ENCODE results near the gene CPVL. TPM values are rescaled to one million over a fixed set of nuclear protein-coding genes. Genes with fewer than 3 reads are reported as not detected.

CPVL gene
- total RNA-seq, 4 donors from 2014 or later: 3.1 to 17.5 (median 11.5) TPM

DNA sequence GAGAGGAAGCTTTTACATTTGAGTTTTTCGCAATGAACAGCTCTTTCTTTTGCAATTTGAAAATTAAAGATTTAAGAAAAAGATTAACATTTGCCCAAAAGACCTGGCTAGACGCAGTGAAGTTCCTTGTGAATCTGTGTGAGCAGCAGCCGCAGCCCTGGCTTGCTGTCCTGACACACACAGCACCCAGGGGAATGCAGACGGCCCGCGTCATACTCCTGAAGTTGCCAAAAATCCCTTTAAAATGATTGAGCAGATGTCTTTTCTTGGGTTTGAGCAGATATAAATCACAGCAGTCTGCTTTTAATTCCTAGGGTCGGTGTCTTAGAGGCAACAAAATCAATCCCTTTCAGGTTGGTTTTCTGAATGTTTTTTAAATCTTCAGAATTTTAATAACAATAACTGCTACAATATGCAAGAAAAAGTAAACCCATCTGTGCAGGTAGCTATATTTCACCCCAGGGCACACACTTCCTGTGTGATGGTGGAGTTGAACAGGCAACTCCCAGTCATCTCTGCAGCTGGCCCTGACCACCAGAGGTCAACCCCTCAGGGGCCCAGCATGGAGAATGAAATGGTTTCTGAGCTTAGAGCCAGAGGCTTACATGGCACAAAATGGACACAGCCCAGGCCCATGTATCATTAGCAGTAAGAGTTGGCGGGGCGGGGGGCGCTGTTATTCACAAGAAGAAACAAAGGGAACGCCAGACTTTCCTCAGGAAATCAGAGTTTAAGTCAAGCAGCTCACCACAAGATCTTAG lies 156.0 kb downstream of the CPVL start:
- peak; percentile 52 to 54 for DNase-seq (ENCODE audit: low spot score in 2 of 2)
- Histone ChIP-seq H3K36me3 (no peaks in the 10 kb centered on the region), H3K27me3 (no peaks in the 10 kb centered on the region), H3K4me1 (peaks cover 0 to 22% (median 0%) of the 10 kb centered on the region in 4 donors), H3K9me3 (no peaks in the 10 kb centered on the region), H3K27ac (no peak overlapping the region), H3K4me3 (no peak overlapping the region)
- WGBS, 2 donors: 66 to 77% methylated on average over 11 of the region's 11 CpGs
- TF ChIP-seq EP300 (IDR thresholded peaks at IDR 0.05) (peak in 1 of 2 donors; percentile 26), CTCF (IDR thresholded peaks at IDR 0.05) (no peak)

GRCh38 chr7:28989211-28989980 lies 156.9 kb downstream of the CPVL start:
- TF ChIP-seq CTCF (IDR thresholded peaks at IDR 0.05): no peak
- TF ChIP-seq EP300 (IDR thresholded peaks at IDR 0.05): no peak
- peaks cover 0 to 29% (median 3%) of the 10 kb centered on the region in 4 donors for H3K4me1 ChIP-seq
- H3K27ac ChIP-seq: peak overlapping the region in 2 of 4 donors; percentile 13 to 22
- no peak for DNase-seq (ENCODE audit: low spot score in 2 of 2)
- no peaks in the 10 kb centered on the region for H3K27me3 ChIP-seq
- WGBS, 2 donors: 90 to 91% methylated on average over 6 of the region's 6 CpGs
- no peak overlapping the region for H3K4me3 ChIP-seq
- H3K36me3 ChIP-seq: no peaks in the 10 kb centered on the region
- no peaks in the 10 kb centered on the region for H3K9me3 ChIP-seq

DNA sequence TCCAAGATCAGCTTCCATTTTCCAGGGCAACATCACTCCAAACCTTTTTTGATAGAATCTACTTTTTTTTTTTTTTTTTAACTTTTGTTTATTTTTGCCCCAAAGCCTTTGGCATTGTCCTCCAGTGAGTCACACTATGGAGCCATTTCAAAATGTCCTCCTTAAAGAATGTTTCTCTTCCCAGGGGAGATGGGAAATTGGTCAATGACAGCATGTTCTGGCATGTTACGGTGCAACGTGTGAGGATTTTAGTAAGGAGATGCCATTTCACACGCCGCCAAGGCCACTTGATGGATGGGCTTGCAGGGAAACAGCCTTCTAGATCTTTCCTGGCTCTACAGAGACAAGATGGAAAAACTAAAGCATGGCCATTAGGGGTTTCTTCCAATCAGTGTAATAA lies 157.5 kb downstream of the CPVL start:
- 74 to 82% methylated on average over 4 of the region's 4 CpGs for WGBS, 2 donors
- peaks cover 0 to 32% (median 3%) of the 10 kb centered on the region in 4 donors for H3K4me1 ChIP-seq
- peak overlapping the region in 1 of 4 donors; percentile 22 for H3K27ac ChIP-seq
- H3K27me3 ChIP-seq: no peaks in the 10 kb centered on the region
- peak in 1 of 2 donors; percentile 77 for TF ChIP-seq EP300 (IDR thresholded peaks at IDR 0.05)
- TF ChIP-seq POLR2A (IDR thresholded peaks at IDR 0.05): no peak
- no peak overlapping the region for H3K4me3 ChIP-seq
- H3K36me3 ChIP-seq: no peaks in the 10 kb centered on the region
- H3K9me3 ChIP-seq: no peaks in the 10 kb centered on the region
- DNase-seq (ENCODE audit: low spot score in 2 of 2): peak in 1 of 2 donors; percentile 52

- 81 to 83% methylated on average over 5 of the region's 5 CpGs for WGBS, 2 donors
- peak overlapping the region in 1 of 4 donors; percentile 22 for H3K27ac ChIP-seq
- no peaks in the 10 kb centered on the region for H3K36me3 ChIP-seq
- no peaks in the 10 kb centered on the region for H3K27me3 ChIP-seq
- TF ChIP-seq POLR2A (IDR thresholded peaks at IDR 0.05) (no peak), EP300 (IDR thresholded peaks at IDR 0.05) (no peak), CTCF (IDR thresholded peaks at IDR 0.05) (no peak)
- peaks cover 0 to 32% (median 3%) of the 10 kb centered on the region in 4 donors for H3K4me1 ChIP-seq
- no peak for DNase-seq (ENCODE audit: low spot score in 2 of 2)
- no peaks in the 10 kb centered on the region for H3K9me3 ChIP-seq
- no peak overlapping the region for H3K4me3 ChIP-seq
These were observed 158.2 kb downstream of the CPVL start for GRCh38 chr7:28988091-28988490.

DNA sequence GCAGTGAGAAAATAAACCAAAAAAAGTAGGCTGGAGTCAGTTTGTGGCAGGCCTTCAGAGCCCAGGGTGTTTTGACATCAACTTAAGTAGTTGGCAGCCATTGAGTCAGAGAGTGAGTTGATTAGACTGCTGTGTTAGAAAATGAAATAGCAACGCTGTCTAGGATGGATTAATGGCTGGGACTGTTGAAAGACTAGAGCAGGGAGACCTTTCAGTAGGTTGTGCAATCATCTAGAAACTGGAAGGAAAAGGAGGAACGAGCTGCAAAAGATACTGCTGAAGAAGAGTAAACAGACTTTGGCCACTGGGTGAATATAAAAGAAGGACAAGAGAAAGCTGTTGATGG lies 159.6 kb downstream of the CPVL start:
- H3K4me1 ChIP-seq: peaks cover 0 to 32% (median 3%) of the 10 kb centered on the region in 4 donors
- peak in 1 of 2 donors; percentile 43 for DNase-seq (ENCODE audit: low spot score in 2 of 2)
- H3K27ac ChIP-seq: peak overlapping the region in 1 of 4 donors; percentile 22
- no peaks in the 10 kb centered on the region for H3K27me3 ChIP-seq
- no peak overlapping the region for H3K4me3 ChIP-seq
- H3K9me3 ChIP-seq: no peaks in the 10 kb centered on the region
- no peaks in the 10 kb centered on the region for H3K36me3 ChIP-seq
- WGBS, 2 donors: 40 to 45% methylated on average over 2 of the region's 2 CpGs
- no peak for TF ChIP-seq POLR2A (IDR thresholded peaks at IDR 0.05)
- TF ChIP-seq CTCF (IDR thresholded peaks at IDR 0.05): no peak
- peak in 1 of 2 donors; percentile 78 for TF ChIP-seq EP300 (IDR thresholded peaks at IDR 0.05)

Measured in tibial nerve (tissue), 4 donors.